Measurements from ENCODE around the gene MAML2.

DNA sequence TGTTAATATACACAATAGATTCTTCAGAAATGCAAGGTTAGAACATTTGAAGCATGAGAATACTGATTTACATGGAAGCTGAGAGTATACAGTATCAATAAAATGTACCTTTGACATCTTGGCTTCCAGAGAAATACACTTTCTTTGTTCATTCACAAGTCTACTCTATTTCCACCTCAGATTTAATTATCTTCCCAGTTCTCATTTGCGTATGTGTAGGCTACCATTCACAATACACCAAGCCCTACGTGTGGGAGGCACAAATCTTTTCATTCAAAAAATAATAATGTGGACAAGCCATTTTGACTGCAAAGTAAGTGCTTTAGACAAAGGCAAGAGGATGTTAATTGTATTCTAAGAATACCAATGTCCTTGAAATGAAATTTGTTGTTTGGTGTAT, 286.4 kb downstream of the MAML2 start:
- TF ChIP-seq CTCF (conservative IDR thresholded peaks at IDR 0.05; ENCODE audit: low read depth in 2 of 2): no peak
- TF ChIP-seq POLR2AphosphoS5 (IDR thresholded peaks at IDR 0.05; ENCODE audit: low read depth): no peak
- no peak for TF ChIP-seq CREB1 (CRISPR knock-in tag; IDR thresholded peaks at IDR 0.05; ENCODE audit: low read depth)
- no peak for TF ChIP-seq STAT1 (IDR thresholded peaks at IDR 0.05; ENCODE audit: unreplicated experiment)
- TF ChIP-seq EZH2 (IDR thresholded peaks at IDR 0.05; ENCODE audit: low read depth, unreplicated experiment): no peak
- TF ChIP-seq EZH2phosphoT487 (IDR thresholded peaks at IDR 0.05; ENCODE audit: unreplicated experiment): no peak
- no peak for TF ChIP-seq REST (IDR thresholded peaks at IDR 0.05; ENCODE audit: unreplicated experiment)
- no peak for TF ChIP-seq NANOG (IDR thresholded peaks at IDR 0.05; ENCODE audit: borderline replicate concordance)

All from GM23338 (cell line).